HG02943 (cell line): ENCODE results near the gene MEF2D.
A peak's percentile ranks its signal among the peaks of the same experiment; 100 is the strongest.

Source experiments
- ATAC-seq: cut with Tn5 transposase; IDR thresholded peaks from one replicate; pipeline ENCODE4 v1.9.1; 2021; ENCODE audit warnings: mild to moderate bottlenecking, low read depth, moderate library complexity; ENCODE audit not compliant: unreplicated experiment

MEF2D gene

GRCh38 chr1:156474966-156475365 lies 25.6 kb downstream of the MEF2D start:
- no peak for ATAC-seq

GRCh38 chr1:156471496-156472490 lies 28.8 kb downstream of the MEF2D start:
- ATAC-seq, result no peak

GRCh38 chr1:156470473-156470872 lies 30.1 kb downstream of the MEF2D start:
- ATAC-seq, result no peak

DNA sequence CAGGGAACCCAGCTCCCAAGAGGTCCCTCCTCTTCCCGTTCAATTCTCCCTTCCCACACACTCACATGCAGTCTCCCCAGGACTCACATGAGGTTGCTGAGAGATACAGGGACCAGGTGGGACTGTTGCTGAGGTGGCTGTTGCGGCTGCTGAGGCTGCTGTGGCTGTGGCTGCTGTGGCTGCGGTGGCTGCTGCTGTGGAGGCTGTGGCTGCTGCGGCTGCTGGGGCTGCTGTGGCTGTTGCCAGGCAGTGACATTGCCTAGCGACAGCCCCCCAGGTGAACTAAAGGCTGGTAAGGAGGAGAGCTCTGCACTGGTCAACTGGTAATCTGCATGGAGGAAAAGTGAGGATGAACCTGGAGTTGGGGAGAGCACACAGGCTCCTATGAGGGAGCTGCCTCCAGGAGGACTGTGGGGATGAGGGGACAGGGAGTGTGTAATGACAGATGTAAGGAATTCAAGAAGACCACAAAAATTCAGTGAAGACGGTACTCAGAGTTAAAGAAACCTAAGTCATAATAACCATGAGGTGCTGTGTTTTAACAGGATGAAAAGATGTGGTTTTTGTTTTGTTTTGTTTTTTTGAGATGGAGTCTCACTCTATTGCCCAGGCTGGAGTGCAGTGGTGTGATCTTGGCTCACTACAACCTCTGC lies 31.8 kb downstream of the MEF2D start:
- ATAC-seq, result no peak

DNA sequence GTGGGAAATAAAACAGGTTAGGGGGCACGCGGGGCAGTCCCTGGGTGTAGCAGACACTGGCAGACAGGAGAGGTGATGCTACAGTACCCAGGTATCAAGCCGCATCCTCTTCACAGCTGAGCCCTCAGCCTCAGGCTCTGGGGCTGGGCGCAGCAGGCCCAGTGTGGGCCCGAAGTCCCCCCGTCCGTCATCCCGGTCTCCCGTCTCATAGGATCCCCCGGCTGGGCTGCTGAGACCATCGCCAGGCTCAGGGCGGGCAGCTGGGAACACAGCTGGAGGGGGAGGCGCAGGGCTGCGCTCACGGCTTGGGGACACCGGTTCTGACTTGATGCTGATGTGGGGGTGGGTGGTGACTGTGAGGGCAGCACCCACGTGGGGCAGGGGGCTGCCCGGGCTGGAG lies 32.7 kb downstream of the MEF2D start:
- no peak for ATAC-seq

GRCh38 chr1:156467385-156467784 lies 33.2 kb downstream of the MEF2D start:
- no peak for ATAC-seq

DNA sequence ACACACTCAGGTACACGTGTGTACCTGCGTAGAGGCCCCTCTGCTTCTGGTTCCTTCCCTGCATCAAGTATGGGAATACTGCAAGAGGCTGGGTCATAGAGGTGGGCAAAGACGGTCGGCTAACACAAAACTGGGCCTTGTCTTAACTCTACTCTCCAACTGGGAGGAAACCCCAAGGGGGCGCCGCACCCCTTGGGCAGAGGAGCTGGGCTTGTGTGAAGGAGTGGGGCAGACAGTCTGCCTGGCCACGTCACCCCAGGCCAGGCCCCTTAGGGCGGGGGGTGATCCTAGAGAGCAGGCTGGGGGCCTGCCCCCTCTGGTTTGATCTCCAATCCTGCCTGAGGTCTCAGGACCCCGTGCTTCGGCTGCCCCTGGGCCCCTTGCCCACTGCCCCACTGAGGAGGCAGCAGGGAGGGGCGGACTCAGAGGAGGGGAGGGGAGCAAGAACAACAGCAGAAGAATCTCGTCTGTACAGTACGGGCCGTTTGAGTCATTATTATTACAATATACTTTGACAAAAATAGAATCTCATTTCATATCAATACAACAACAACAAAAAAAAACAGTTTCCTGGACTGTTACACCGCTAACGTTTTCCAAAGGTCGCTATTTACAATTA lies 34.7 kb downstream of the MEF2D start:
- ATAC-seq, result no peak

GRCh38 chr1:156464825-156465452 lies 35.6 kb downstream of the MEF2D start:
- no peak for ATAC-seq

DNA sequence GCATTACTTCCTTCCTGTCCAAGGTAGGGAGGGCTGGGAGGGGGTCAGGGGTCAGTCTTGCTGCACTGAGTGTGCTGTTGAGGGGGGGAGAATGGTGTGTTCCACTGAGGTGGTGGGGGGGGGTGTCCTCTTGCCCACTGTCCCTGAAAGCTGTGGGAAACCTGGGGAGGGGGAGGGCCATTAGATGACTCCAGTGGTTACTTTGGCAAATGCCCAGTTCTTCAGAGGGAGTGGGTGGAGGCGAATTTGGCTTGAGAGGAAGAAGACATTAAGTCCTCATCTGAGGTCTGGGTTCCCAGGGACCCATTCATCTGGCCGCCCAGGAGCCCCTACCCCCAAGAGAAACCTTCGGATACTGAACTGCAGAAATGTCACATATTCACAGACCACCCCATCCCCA lies 36.2 kb downstream of the MEF2D start:
- ATAC-seq, result no peak

- ATAC-seq, result no peak
Observed at GRCh38 chr1:156463874-156464273, 36.7 kb downstream of the MEF2D start.

DNA sequence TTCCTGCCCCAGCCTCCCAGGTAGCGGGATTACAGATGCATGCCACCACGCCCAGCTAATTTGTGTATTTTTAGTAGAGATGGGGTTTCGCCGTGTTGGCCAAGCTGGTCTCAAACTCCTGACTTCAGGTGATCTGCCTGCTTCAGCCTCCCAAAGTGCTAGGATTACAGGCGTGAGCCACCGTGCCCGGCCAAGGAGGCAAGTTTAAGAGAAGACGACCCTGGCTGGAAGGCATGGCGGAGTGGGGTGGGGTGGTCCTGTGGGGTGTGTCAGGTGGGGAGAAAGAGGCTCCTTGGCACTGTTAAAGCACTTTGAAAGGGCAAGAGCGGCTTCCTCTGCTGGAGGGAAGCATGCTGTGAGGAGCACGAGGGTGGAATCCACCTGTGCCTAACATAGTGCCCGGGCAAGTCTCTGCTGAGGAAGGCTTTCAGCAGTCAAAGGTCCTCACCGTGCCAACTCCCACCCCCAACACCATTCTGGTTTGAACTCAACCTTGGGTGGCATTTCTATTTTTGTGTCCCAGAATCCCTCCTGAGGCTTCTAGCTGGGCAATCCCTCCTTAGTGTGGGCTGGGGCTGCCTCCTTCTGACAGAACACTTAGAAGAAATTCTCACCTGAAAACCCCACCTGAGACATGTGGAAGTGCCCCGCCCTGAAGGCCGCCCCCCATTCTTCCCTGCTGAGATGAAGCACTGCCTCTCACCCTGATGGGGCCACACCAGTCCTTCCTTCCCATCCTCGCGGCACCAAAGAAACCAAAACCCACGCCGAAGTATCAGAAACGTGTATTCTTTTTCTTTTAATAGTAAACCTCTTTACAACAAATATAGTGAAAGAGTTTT lies 37.4 kb downstream of the MEF2D start:
- no peak for ATAC-seq

- no peak for ATAC-seq
Observed at GRCh38 chr1:156461781-156462647, 38.6 kb downstream of the MEF2D start.

GRCh38 chr1:156461109-156461508 lies 39.5 kb downstream of the MEF2D start:
- no peak for ATAC-seq

DNA sequence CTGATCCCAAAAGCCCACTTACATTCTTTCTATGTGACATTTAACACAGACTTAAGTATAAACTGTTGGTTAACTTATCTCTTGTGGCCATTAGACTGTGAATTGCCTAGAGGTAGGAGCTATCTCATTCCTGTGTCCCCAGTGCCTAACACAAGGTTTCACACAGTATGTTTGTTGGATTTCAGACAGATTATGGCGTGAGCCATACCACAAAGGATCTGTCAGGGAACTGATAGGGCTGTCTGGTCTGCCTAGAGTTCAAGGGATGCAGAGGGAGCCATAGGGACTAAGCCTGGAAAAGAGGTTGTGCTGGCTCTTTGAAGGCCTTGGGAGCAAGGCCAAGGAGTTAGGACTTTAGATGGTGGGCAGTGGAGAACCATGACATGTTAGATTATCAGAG lies 40.0 kb downstream of the MEF2D start:
- ATAC-seq, result no peak

DNA sequence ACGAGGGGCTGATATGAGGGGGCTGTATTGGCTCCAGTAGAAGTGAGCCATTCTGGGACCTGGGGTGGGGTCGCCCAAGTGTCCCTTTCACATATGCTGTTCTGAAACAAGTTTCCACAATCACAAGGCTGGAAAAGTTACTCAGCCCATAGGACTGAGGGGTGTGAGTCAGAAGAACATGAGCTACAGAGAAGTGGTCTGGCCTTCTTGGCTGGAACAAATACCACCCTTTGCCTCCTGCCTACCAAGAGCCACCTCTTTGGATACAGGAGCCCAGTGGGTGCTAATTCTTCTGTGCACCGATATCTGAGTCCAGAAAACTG lies 42.4 kb downstream of the MEF2D start:
- ATAC-seq, result no peak

DNA sequence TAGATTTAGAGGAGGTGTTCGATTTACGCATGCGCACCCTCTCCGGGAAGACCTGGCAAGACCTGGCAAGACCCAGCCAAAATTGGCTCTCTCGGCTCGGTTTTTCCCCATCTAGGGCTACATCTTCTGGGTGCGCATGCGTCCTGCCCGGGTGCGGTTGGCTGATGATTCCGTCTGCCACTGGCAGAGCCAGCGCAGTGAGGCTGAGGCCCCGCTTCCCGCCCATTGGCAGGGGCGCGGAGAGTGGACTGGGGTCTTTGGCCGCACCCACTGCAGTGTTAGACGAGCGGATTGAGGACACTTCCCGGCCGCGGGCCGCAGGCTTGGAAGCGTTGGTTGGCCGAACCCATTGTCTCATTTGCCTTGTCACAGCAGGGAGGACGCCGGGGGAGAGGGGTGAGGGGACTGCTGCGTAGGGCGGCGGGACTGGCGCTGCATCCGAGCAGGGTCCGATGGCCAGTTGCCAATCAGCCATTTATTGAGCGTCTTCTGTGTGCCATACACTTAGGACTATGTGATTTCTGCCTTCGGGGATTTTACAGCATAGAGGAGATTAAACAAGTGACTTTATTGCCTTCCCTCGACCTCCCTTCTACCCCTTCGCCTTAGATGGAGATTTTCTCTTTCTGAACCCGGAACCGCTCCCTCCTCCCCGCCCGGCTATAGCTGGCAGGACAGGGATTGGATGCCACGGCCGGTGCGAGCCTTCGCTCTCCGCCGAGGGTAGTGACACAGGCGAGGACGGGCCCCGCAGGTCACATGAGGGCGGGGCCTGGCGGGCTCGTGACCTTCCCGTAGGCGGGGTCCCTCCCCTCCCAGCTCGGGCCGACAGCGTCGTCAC lies 43.7 kb downstream of the MEF2D start:
- peak; percentile 72 for ATAC-seq

GRCh38 chr1:156455362-156455761 lies 45.2 kb downstream of the MEF2D start:
- ATAC-seq, result no peak

DNA sequence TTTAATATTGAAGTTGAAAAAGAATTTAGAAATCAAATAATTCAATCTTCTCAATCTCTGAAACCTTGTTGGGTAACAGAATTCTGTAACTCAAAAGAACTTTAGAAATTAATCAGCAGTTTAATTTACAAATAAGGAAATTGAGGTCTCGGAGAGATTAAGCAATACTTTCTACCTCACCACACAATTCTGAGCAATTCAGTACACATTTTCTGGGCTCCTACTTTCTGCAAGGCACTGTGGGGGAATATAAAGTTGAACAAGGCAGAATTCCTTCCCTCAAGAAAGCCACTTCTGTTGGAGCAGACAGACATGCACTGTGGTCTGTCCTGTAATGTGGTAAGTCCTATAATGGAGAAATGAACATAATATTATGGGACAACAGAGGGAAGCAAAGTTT lies 47.7 kb downstream of the MEF2D start:
- no peak for ATAC-seq
